GM23338 (cell line): ENCODE results near the gene SLC37A1. TPM values are rescaled to one million over a fixed set of nuclear protein-coding genes. Genes with fewer than 3 reads are reported as not detected.

Experiments
- ATAC-seq: fragments of 200-7000 bp; cut with Tn5 transposase; 3 replicates; pipeline ENCODE4 v1.9.1; 2020
- DNase-seq: peaks from one replicate; pipeline ENCODE4 v3.0.0-alpha.2; 2015; ENCODE audit warnings: low spot score
- H2AFZ ChIP-seq: fragments of 200-600 bp; sonication (generic); 2 replicates; pipeline ENCODE4 v1.8.0; 2016; ENCODE audit warnings: antibody characterized with exemption, mild to moderate bottlenecking, moderate library complexity
- H3F3A ChIP-seq: fragments of 200-600 bp; sonication (generic); replicated peaks from 2 replicates; pipeline ENCODE4 v1.8.0; 2017; ENCODE audit warnings: antibody characterized with exemption, mixed run types, low read depth
- H3K27ac ChIP-seq: fragments of 200-600 bp; sonication (generic); 2 replicates; pipeline ENCODE4 v1.6.1; 2016; ENCODE audit warnings: low read depth
- H3K27me3 ChIP-seq: fragments of 200-600 bp; sonication (generic); 2 replicates; pipeline ENCODE4 v1.8.0; 2016; ENCODE audit warnings: mild to moderate bottlenecking, mixed run types, moderate library complexity; ENCODE audit not compliant: insufficient read depth
- H3K36me3 ChIP-seq: fragments of 200-600 bp; sonication (generic); 2 replicates; pipeline ENCODE4 v1.8.0; 2016; ENCODE audit warnings: mild to moderate bottlenecking; ENCODE audit not compliant: insufficient read depth
- H3K4me1 ChIP-seq: fragments of 200-600 bp; sonication (generic); 2 replicates; pipeline ENCODE4 v1.8.0; 2016; ENCODE audit warnings: mild to moderate bottlenecking, moderate library complexity; ENCODE audit not compliant: insufficient read depth
- H3K4me2 ChIP-seq: fragments of 200-600 bp; sonication (generic); 2 replicates; pipeline ENCODE4 v1.7.1; 2017; ENCODE audit warnings: mixed run types
- H3K4me3 ChIP-seq: fragments of 200-600 bp; sonication (generic); 2 replicates; pipeline ENCODE4 v1.6.1; 2016; ENCODE audit warnings: mixed run types
- H3K79me2 ChIP-seq: fragments of 200-600 bp; sonication (generic); replicated peaks from 2 replicates; pipeline ENCODE4 v1.8.0; 2017; ENCODE audit warnings: mild to moderate bottlenecking; ENCODE audit not compliant: insufficient read depth
- H3K9me2 ChIP-seq: fragments of 200-600 bp; sonication (generic); 2 replicates; pipeline ENCODE4 v1.8.0; 2017; ENCODE audit not compliant: insufficient read depth
- H4K20me1 ChIP-seq: fragments of 200-600 bp; sonication (generic); replicated peaks from 2 replicates; pipeline ENCODE4 v1.8.0; 2017; ENCODE audit warnings: mild to moderate bottlenecking; ENCODE audit not compliant: insufficient read depth
- H3K27ac Mint-ChIP-seq: 2 replicates; pipeline ENCODE4 v1.8.0; 2020; ENCODE audit warnings: inconsistent platforms, mild to moderate bottlenecking, moderate library complexity, mixed read lengths
- H3K27me3 Mint-ChIP-seq: 3 replicates; pipeline ENCODE4 v1.8.0; 2022; ENCODE audit warnings: low read depth, mild to moderate bottlenecking, moderate library complexity, mixed read lengths, inconsistent platforms; ENCODE audit not compliant: insufficient read depth, poor library complexity
- H3K36me3 Mint-ChIP-seq: 3 replicates; pipeline ENCODE4 v1.8.0; 2021; ENCODE audit warnings: low read depth, mild to moderate bottlenecking, inconsistent platforms, moderate library complexity, mixed read lengths
- H3K4me1 Mint-ChIP-seq: 3 replicates; pipeline ENCODE4 v1.8.0; 2020; ENCODE audit warnings: mild to moderate bottlenecking, inconsistent platforms, mixed read lengths
- H3K4me3 Mint-ChIP-seq: 3 replicates; pipeline ENCODE4 v1.8.0; 2021; ENCODE audit warnings: moderate library complexity, mild to moderate bottlenecking, inconsistent platforms, mixed read lengths
- H3K9me3 Mint-ChIP-seq: 3 replicates; pipeline ENCODE4 v1.8.0; 2020; ENCODE audit warnings: moderate library complexity, mild to moderate bottlenecking, inconsistent platforms, mixed read lengths
- CREB1 ChIP-seq: fragments of 250-450 bp; sonication (Bioruptor Pico); IDR thresholded peaks from 2 replicates; pipeline ENCODE4 v1.5.0; 2020; ENCODE audit warnings: low read depth, mild to moderate bottlenecking, moderate library complexity
- CTCF ChIP-seq, 2 experiments: fragments of 200-600 bp in 1 of 2; sonication (generic) in 1 of 2; conservative IDR thresholded peaks; 2 replicates each; pipeline versions ENCODE4 v1.5.1 to v1.6.1; 2016 to 2017; ENCODE audit warnings: antibody characterized with exemption in 2 of 2, low read depth in 2 of 2, mild to moderate bottlenecking in 2 of 2, moderate library complexity in 1 of 2
- EZH2 ChIP-seq: fragments of 200-600 bp; sonication (generic); IDR thresholded peaks from one replicate; pipeline ENCODE4 v1.8.0; 2017; ENCODE audit warnings: antibody characterized with exemption, mild to moderate bottlenecking, low read depth; ENCODE audit not compliant: unreplicated experiment
- JUNB ChIP-seq: IDR thresholded peaks from one replicate; pipeline ENCODE4 v1.6.1; 2016; ENCODE audit warnings: antibody characterized with exemption; ENCODE audit not compliant: unreplicated experiment
- POLR2AphosphoS5 ChIP-seq: IDR thresholded peaks from 2 replicates; pipeline ENCODE4 v1.6.1; 2016; ENCODE audit warnings: antibody characterized with exemption, low read depth
- REST ChIP-seq: IDR thresholded peaks from one replicate; pipeline ENCODE4 v1.6.1; 2018; ENCODE audit warnings: antibody characterized with exemption; ENCODE audit not compliant: unreplicated experiment
- ZNF114 ChIP-seq: fragments of 250-450 bp; sonication (Bioruptor Pico); IDR thresholded peaks from 2 replicates; pipeline ENCODE4 v1.5.0; 2020; ENCODE audit warnings: mild to moderate bottlenecking, moderate library complexity
- ZNF331 ChIP-seq: fragments of 250-450 bp; sonication (Bioruptor Pico); IDR thresholded peaks from 2 replicates; pipeline ENCODE4 v1.5.0; 2020; ENCODE audit warnings: low read depth, mild to moderate bottlenecking, moderate library complexity
- polyA plus RNA-seq: library from polyadenylated mRNA; unstranded; fragments of >200 nt; fragmentation: Nextera tagmentation; extraction: Ambion mirVana; gene quantifications from 2 replicates; pipeline ENCODE4 v1.2.1, GENCODE V29; 2016
- total RNA-seq: library from RNA; depleted of rRNA; stranded (reverse); fragments of >200 nt; shearing (Covaris generic); gene quantifications from 2 replicates; pipeline ENCODE4 v1.2.3, GENCODE V29; 2014
- TF ChIP-seq, protein P1 (sequence below): IDR thresholded peaks from 2 replicates; pipeline ENCODE4 v1.6.1; 2016; ENCODE audit warnings: antibody characterized with exemption

The SLC37A1 gene
- total and polyA plus RNA-seq, 2 experiments from 2014 or later, result 14.0 to 30.3 TPM

- ATAC-seq (no peak), DNase-seq (no peak)
- Mint-ChIP-seq H3K36me3 (no peaks in the 10 kb centered on the region), H3K4me3 (no peak overlapping the region), H3K4me1 (peaks cover 26% of the 10 kb centered on the region), H3K27me3 (peaks cover 6% of the 10 kb centered on the region), H3K9me3 (no peaks in the 10 kb centered on the region), H3K27ac (no peak overlapping the region)
- Histone ChIP-seq H3K9me2 (no peaks in the 10 kb centered on the region), H3K36me3 (no peaks in the 10 kb centered on the region), H3K4me2 (no peak overlapping the region), H3K27ac (no peak overlapping the region), H3K4me1 (peaks cover 7% of the 10 kb centered on the region), H3K27me3 (no peaks in the 10 kb centered on the region), H3F3A (no peaks in the 10 kb centered on the region), H4K20me1 (no peaks in the 10 kb centered on the region), H2AFZ (no peak overlapping the region), H3K4me3 (no peak overlapping the region), H3K79me2 (no peaks in the 10 kb centered on the region)
- TF ChIP-seq EZH2 (no peak), REST (no peak), CREB1 (CRISPR knock-in tag) (no peak)
Measured at GRCh38 chr21:42471716-42472330, 41.8 kb upstream of the SLC37A1 start.

GRCh38 chr21:42472521-42472920 lies 41.1 kb upstream of the SLC37A1 start:
- ATAC-seq, result no peak
- no peak overlapping the region for H3K4me3 Mint-ChIP-seq
- TF ChIP-seq ZNF114 (no peak), CTCF (conservative IDR thresholded peaks at IDR 0.05; ENCODE audit: low read depth in 2 of 2) (no peak), POLR2AphosphoS5 (no peak), JUNB (no peak), ZNF331 (no peak)
- TF ChIP-seq, protein P1, sequence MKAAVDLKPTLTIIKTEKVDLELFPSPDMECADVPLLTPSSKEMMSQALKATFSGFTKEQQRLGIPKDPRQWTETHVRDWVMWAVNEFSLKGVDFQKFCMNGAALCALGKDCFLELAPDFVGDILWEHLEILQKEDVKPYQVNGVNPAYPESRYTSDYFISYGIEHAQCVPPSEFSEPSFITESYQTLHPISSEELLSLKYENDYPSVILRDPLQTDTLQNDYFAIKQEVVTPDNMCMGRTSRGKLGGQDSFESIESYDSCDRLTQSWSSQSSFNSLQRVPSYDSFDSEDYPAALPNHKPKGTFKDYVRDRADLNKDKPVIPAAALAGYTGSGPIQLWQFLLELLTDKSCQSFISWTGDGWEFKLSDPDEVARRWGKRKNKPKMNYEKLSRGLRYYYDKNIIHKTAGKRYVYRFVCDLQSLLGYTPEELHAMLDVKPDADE, result no peak

More at GRCh38 chr21:42472521-42472920, 41.1 kb upstream of the SLC37A1 start:
- no peak for DNase-seq
- peaks cover 6% of the 10 kb centered on the region for H3K27me3 Mint-ChIP-seq
- no peak overlapping the region for H3K27ac Mint-ChIP-seq
- no peaks in the 10 kb centered on the region for H4K20me1 ChIP-seq
- peaks cover 7% of the 10 kb centered on the region for H3K4me1 ChIP-seq
- H3K4me2 ChIP-seq, result no peak overlapping the region
- no peaks in the 10 kb centered on the region for H3K36me3 Mint-ChIP-seq
- no peaks in the 10 kb centered on the region for H3K36me3 ChIP-seq
- no peak overlapping the region for H3K27ac ChIP-seq
- H3K4me1 Mint-ChIP-seq, result peaks cover 24% of the 10 kb centered on the region
- H3K9me2 ChIP-seq, result no peaks in the 10 kb centered on the region
- no peak overlapping the region for H3K4me3 ChIP-seq
- H2AFZ ChIP-seq, result no peak overlapping the region
- H3K79me2 ChIP-seq, result no peaks in the 10 kb centered on the region
- no peaks in the 10 kb centered on the region for H3K9me3 Mint-ChIP-seq
- no peaks in the 10 kb centered on the region for H3F3A ChIP-seq
- H3K27me3 ChIP-seq, result no peaks in the 10 kb centered on the region
